Heart right ventricle (tissue), 16 donors: ENCODE results near the gene DYNC1H1. TPM values are rescaled to one million over a fixed set of nuclear protein-coding genes. Genes with fewer than 3 reads are reported as not detected.

Source experiments
- ATAC-seq, 8 donors: fragments of 200-7000 bp; cut with Tn5 transposase; one replicate each; pipeline ENCODE4 v1.9.1; 2020; ENCODE audit warnings: mild to moderate bottlenecking in 8 of 8, moderate library complexity in 8 of 8, moderate number of reproducible peaks in 1 of 8
- DNase-seq, 2 donors: peaks; one replicate each; pipeline ENCODE4 v3.0.0-alpha.2; 2020
- H3K27ac ChIP-seq, 10 donors: fragments of 200-600 bp; sonication (generic) in 2 of 10; one replicate each; pipeline versions ENCODE4 v1.5.0 to v1.8.0; 2020 to 2022; ENCODE audit warnings: mild to moderate bottlenecking in 3 of 10
- H3K27me3 ChIP-seq, 7 donors: fragments of 200-600 bp; one replicate each; pipeline ENCODE4 v1.8.0; 2021 to 2022; ENCODE audit warnings: mild to moderate bottlenecking in 2 of 7
- H3K36me3 ChIP-seq, 9 donors: fragments of 200-600 bp; sonication (generic) in 1 of 9; one replicate each; pipeline versions ENCODE4 v1.5.0 to v1.8.0; 2020 to 2022; ENCODE audit warnings: mild to moderate bottlenecking in 2 of 9
- H3K4me1 ChIP-seq, 9 donors: fragments of 200-600 bp; sonication (generic) in 1 of 9; one replicate each; pipeline versions ENCODE4 v1.5.0 to v1.8.0; 2020 to 2022; ENCODE audit warnings: mild to moderate bottlenecking in 4 of 9
- H3K4me3 ChIP-seq, 10 donors: fragments of 200-600 bp; sonication (generic) in 2 of 10; one replicate each; pipeline versions ENCODE4 v1.5.0 to v1.8.0; 2020 to 2022; ENCODE audit warnings: mild to moderate bottlenecking in 7 of 10, moderate library complexity in 2 of 10
- H3K9me3 ChIP-seq, 11 donors: fragments of 200-600 bp in 10 of 11; sonication (generic) in 2 of 11; one replicate each; pipeline versions ENCODE4 v1.5.0 to v1.8.0; 2013 to 2022; ENCODE audit warnings: mild to moderate bottlenecking in 2 of 11, control low read depth in 1 of 11, moderate library complexity in 1 of 11
- WGBS, 2 donors: extraction: QIAGEN DNeasy Blood & Tissue Kit; methylation state at CpG; one replicate each; pipeline ENCODE4 v1.1.7; 2013; ENCODE audit warnings: inconsistent platforms in 1 of 2; 5-methylcytosine and 5-hydroxymethylcytosine counted together
- intact Hi-C, 10 donors: fragments of 100-400 bp; cut with DNase I; formaldehyde crosslinking; loops; one replicate each; pipeline versions ENCODE4 v1.11.1 to v1.14.2; 2022
- polyA plus RNA-seq, 2 donors: library from polyadenylated mRNA; stranded (reverse); fragments of 200-250 nt; gene quantifications; one replicate each; pipeline ENCODE4 v1.2.3, GENCODE V29; 2013
- total RNA-seq, 10 donors: library from RNA; stranded (reverse); fragmentation: NEBNext Ultra II Directional in 3 of 10; extraction: Animal tissue kit (Norgen Biotek cat#: 25700) in 3 of 10; gene quantifications; one replicate each; pipeline versions ENCODE4 v1.2.1 to v1.2.4, GENCODE V29; 2021 to 2023
- TF ChIP-seq, protein P1 (sequence below), 9 donors: fragments of 200-600 bp; sonication (generic) in 2 of 9; IDR thresholded peaks; one replicate each; pipeline versions ENCODE4 v1.5.0 to v1.8.0; 2021 to 2022; ENCODE audit warnings: antibody characterized with exemption in 9 of 9, mild to moderate bottlenecking in 5 of 9, moderate library complexity in 1 of 9
- donor health status: Arrhythmogenic right ventricular cardiomyopathy.
- donor health status: ischemic (EF 13 %, LVEDD 7.1; RV severe dilation, severe dysfunction).
- donor health status: healthy with polysubstance abuse.
- donor health status: DM: no; HTN: yes; CAD: no.
- donor health status: DM: no; HTN: no; CAD: no.
- donor health status: ischemic (EF 25% LVEDD 6.9; RV normal size, moderate dysfunction).
- donor health status: ischemic (EF 25% LVEDD 5.7; RV mildly dilated, moderate dysfunction).
- donor health status: healthy.
- donor health status: DM: yes; HTN: yes; CAD: no.
- donor health status: Ischemic cardiomyopathy.
- donor health status: ischemic (EF 35%, LVEDD 5.7; RV mildly dilated, moderate dysfunction).
- donor health status: nonischemic (EF 11% LVEDD 7.7; RV severe dilation, severe dysfunction).
- donor health status: DM: yes; HTN: yes; CAD: no.
- donor health status: PGD.
- donor health status: ischemic (EF 29% LVEDD 5.4; RV normal size, mild dysfunction).
- donor health status: nonischemic (EF 23%, LVEDD 6.1; RV moderate dilation, normal function).

The DYNC1H1 gene
- total and polyA plus RNA-seq, 12 donors: 173 to 777 (median 618) TPM

DNA sequence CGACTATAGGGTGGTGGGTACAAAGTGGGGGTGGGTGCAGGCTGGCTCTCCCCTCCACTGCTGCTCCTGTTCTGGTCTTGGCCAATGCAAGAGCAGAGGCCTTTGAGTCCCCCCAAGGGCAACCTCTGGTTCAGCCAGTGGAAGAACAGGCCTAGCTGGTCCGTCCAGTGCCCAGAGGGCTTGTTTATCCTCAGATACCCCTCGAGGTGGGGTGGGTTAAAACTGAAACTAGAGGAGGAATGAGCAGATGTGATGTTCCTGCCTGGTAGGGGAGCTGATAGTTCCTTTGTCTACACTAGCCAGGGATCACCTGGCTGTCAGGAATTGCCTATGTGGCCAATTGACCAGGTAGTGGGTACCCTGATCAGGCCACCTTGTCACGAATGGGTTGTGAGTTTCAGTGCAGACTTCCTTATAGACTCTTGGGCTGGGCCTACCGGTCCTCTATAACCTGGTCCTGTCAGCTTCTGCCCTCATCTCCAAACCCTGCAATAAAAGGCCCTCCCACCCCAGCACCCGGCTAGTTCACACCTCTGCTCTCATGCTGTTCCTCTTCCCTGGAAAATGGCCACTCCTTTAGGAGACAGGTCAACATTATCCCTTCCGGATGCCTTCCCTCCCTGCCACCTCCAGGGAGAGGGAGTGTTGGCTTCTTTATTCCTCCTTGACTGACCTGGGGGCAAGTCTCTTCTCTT, 133.2 kb downstream of the DYNC1H1 start:
- Histone ChIP-seq H3K36me3 (no peaks in the 10 kb centered on the region), H3K27me3 (no peaks in the 10 kb centered on the region), H3K9me3 (no peaks in the 10 kb centered on the region), H3K27ac (no peak overlapping the region), H3K4me3 (no peak overlapping the region), H3K4me1 (peaks cover 0 to 10% (median 4%) of the 10 kb centered on the region in 9 donors)
- DNase-seq (no peak), ATAC-seq (no peak)
- intact Hi-C loops: loop anchor here (2.0 to 10.0 kb wide), 9 partner anchors 35 to 393 kb away; partner anchors contain the start of gene DYNC1H1 (in 5 of the 10)
- WGBS, 2 donors: 80 to 84% methylated on average over 7 of the region's 7 CpGs
- TF ChIP-seq, protein P1, sequence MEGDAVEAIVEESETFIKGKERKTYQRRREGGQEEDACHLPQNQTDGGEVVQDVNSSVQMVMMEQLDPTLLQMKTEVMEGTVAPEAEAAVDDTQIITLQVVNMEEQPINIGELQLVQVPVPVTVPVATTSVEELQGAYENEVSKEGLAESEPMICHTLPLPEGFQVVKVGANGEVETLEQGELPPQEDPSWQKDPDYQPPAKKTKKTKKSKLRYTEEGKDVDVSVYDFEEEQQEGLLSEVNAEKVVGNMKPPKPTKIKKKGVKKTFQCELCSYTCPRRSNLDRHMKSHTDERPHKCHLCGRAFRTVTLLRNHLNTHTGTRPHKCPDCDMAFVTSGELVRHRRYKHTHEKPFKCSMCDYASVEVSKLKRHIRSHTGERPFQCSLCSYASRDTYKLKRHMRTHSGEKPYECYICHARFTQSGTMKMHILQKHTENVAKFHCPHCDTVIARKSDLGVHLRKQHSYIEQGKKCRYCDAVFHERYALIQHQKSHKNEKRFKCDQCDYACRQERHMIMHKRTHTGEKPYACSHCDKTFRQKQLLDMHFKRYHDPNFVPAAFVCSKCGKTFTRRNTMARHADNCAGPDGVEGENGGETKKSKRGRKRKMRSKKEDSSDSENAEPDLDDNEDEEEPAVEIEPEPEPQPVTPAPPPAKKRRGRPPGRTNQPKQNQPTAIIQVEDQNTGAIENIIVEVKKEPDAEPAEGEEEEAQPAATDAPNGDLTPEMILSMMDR (IDR thresholded peaks at IDR 0.05): no peak

DNA sequence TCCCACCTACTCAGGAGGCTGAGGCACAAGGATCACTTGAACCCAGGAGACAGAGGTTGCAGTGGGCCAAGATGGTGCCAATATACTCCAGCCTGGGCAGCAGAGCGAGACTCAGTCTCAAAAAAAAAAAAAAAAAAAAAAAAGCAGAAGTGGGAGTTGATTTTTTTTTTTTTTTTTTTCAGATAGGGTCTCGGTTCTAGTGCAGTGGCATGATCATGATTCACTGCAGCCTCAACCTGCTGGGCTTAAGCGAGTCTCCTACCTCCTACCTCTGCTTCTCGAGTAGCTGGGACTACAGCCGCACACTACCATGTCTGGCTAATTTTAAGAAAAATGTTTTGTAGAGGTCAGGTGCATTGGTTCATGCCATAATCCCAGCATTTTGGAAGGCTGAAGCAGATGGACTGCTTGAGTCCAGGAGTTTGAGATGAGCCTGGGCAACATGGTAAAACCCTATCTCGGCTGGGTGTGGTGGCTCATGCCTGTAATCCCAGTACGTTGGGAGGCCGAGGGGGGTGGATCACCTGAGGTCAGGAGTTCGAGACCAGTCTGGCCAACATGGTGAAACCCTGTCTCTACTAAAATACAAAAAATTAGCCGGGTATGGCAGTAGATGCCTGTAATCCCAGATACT, 138.8 kb downstream of the DYNC1H1 start:
- Histone ChIP-seq H3K4me3 (no peak overlapping the region), H3K9me3 (no peaks in the 10 kb centered on the region), H3K27ac (no peak overlapping the region), H3K4me1 (no peaks in the 10 kb centered on the region), H3K27me3 (no peaks in the 10 kb centered on the region), H3K36me3 (no peaks in the 10 kb centered on the region)
- WGBS, 2 donors: 92% methylated on average over 10 of the region's 10 CpGs
- TF ChIP-seq, protein P1 (IDR thresholded peaks at IDR 0.05): no peak
- no peak for DNase-seq
- intact Hi-C loops: loop anchor here in 1 of 10 donors (10.0 kb wide), 1 partner anchor 398 kb away; no protein-coding TSS in a partner anchor
- no peak for ATAC-seq

DNA sequence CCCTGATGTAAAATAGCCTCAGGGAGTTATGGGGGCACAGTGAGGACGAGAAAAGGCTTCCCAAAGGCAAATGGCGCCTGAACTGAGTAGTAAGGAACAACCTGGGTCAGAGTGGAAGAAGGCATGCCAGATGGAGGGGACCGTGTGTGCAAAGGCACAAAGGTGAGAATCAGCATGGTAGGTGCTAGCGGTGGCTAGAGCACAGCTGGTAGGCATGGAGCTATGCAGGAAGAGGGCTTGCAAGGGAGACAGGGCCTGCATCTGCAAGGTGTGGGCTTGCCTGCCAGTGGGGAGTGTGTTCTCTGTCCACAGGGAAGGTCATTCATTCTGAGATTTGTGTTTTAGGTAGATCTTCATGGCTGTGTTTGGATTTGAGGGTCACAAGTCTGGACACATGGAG, 141.0 kb downstream of the DYNC1H1 start:
- DNase-seq: no peak
- H3K36me3 ChIP-seq: no peaks in the 10 kb centered on the region
- H3K4me1 ChIP-seq: no peaks in the 10 kb centered on the region
- TF ChIP-seq, protein P1 (IDR thresholded peaks at IDR 0.05): no peak
- H3K9me3 ChIP-seq: no peaks in the 10 kb centered on the region
- no peak for ATAC-seq
- no peak overlapping the region for H3K27ac ChIP-seq
- H3K27me3 ChIP-seq: no peaks in the 10 kb centered on the region
- WGBS, 2 donors: 83 to 84% methylated on average over 4 of the region's 4 CpGs
- intact Hi-C loops: loop anchor here in 1 of 10 donors (10.0 kb wide), 1 partner anchor 401 kb away; no protein-coding TSS in a partner anchor
- no peak overlapping the region for H3K4me3 ChIP-seq

Other genes with a start within 250 kb of the DYNC1H1 start
- gene PPP2R5C, start 202.9 kb upstream of the DYNC1H1 start, total RNA-seq: 100 to 1,000 TPM; 183 to 257 (median 224) TPM
- 100 to 1,000 TPM in 1 of 2 donors, 10 to 100 TPM in 1; 66.8 to 157 TPM for gene PPP2R5C, start 202.9 kb upstream of the DYNC1H1 start, polyA plus RNA-seq
- 100 to 1,000 TPM; 315 to 501 (median 402) TPM for gene HSP90AA1, start 122.5 kb downstream of the DYNC1H1 start, total RNA-seq
- 100 to 1,000 TPM; 525 to 612 TPM for gene HSP90AA1, start 122.5 kb downstream of the DYNC1H1 start, polyA plus RNA-seq
- gene WDR20, start 175.3 kb downstream of the DYNC1H1 start, total RNA-seq: 10 to 100 TPM; 19.0 to 28.0 (median 20.6) TPM
- gene WDR20, start 175.3 kb downstream of the DYNC1H1 start, polyA plus RNA-seq: 10 to 100 TPM; 10.7 to 16.4 TPM